Thoracic aorta endothelial cell (primary cell): ENCODE measurements around the gene LPAR3. TPM values are rescaled to one million over a fixed set of nuclear protein-coding genes. Genes with fewer than 3 reads are reported as not detected.

Experiments
- total RNA-seq: library from RNA; depleted of rRNA; stranded (reverse); fragments of >200 nt; gene quantifications from 2 replicates; pipeline ENCODE4 v1.2.3, GENCODE V29; 2012

Gene LPAR3
- 0.07 TPM in 1 of 2 replicates, not detected in the other for total RNA-seq

GRCh38 chr1:84892705-84893618 is at the start of gene LPAR3:
LPAR3 (minus strand) TSS chr1:84893206; CDS start chr1:84866120, 27,086 bp downstream.

Other genes starting within 250 kb of the LPAR3 start
- gene SSX2IP, start 202.7 kb downstream of the LPAR3 start, total RNA-seq: 12.8 and 15.8 TPM in 2 replicates
- gene MCOLN2, start 103.9 kb upstream of the LPAR3 start, total RNA-seq: 0.27 and 0.36 TPM in 2 replicates
- not detected in 2 replicates for gene MCOLN3, start 155.3 kb upstream of the LPAR3 start, total RNA-seq